Measurements from ENCODE around the gene INPP5D. TPM values are rescaled to one million over a fixed set of nuclear protein-coding genes. Genes with fewer than 3 reads are reported as not detected.
"Not testable (repeated sequence)": the region's sequence is repeated elsewhere in the genome, so short reads cannot be mapped to it uniquely, and the experiment has no call there.

Gene INPP5D
- total and polyA plus RNA-seq, 9 donors: 4.3 to 9.8 (median 6.3) TPM

GRCh38 chr2:233185330-233185729 lies 125.2 kb downstream of the INPP5D start:
- no peaks in the 10 kb centered on the region for H3K27me3 ChIP-seq (ENCODE audit: control insufficient read depth, insufficient read depth, low read length)
- H3K4me1 ChIP-seq (ENCODE audit: control insufficient read depth, insufficient read depth, low read length): peaks cover 3% of the 10 kb centered on the region
- DNase-seq: no peak
- no peak overlapping the region for H3K4me3 ChIP-seq (ENCODE audit: low read length)
- no peaks in the 10 kb centered on the region for H3K9me3 ChIP-seq (replicated peaks; ENCODE audit: control insufficient read depth, low read depth, low read length)
- H3K27ac ChIP-seq (ENCODE audit: low read length): no peak overlapping the region
- 33% methylated on average over 1 of the region's 7 CpGs for WGBS (ENCODE audit: insufficient coverage)
- H3K36me3 ChIP-seq (ENCODE audit: control insufficient read depth, insufficient read depth, low read length): no peaks in the 10 kb centered on the region

- Histone ChIP-seq H3K4me1 (ENCODE audit: control insufficient read depth, insufficient read depth, low read length) (peaks cover 3% of the 10 kb centered on the region), H3K27me3 (ENCODE audit: control insufficient read depth, insufficient read depth, low read length) (no peaks in the 10 kb centered on the region), H3K4me3 (ENCODE audit: low read length) (no peak overlapping the region), H3K36me3 (ENCODE audit: control insufficient read depth, insufficient read depth, low read length) (no peaks in the 10 kb centered on the region), H3K27ac (ENCODE audit: low read length) (no peak overlapping the region), H3K9me3 (replicated peaks; ENCODE audit: control insufficient read depth, low read depth, low read length) (no peaks in the 10 kb centered on the region)
- DNase-seq: no peak
- 81% methylated on average over 7 of the region's 8 CpGs for WGBS (ENCODE audit: insufficient coverage)
These were observed 125.8 kb downstream of the INPP5D start for GRCh38 chr2:233185963-233186362.

GRCh38 chr2:233186851-233187250 lies 126.7 kb downstream of the INPP5D start:
- no peaks in the 10 kb centered on the region for H3K36me3 ChIP-seq (ENCODE audit: control insufficient read depth, insufficient read depth, low read length)
- no peaks in the 10 kb centered on the region for H3K9me3 ChIP-seq (replicated peaks; ENCODE audit: control insufficient read depth, low read depth, low read length)
- H3K4me3 ChIP-seq (ENCODE audit: low read length): no peak overlapping the region
- WGBS (ENCODE audit: insufficient coverage): 89% methylated on average over 3 of the region's 5 CpGs
- peaks cover 3% of the 10 kb centered on the region for H3K4me1 ChIP-seq (ENCODE audit: control insufficient read depth, insufficient read depth, low read length)
- no peaks in the 10 kb centered on the region for H3K27me3 ChIP-seq (ENCODE audit: control insufficient read depth, insufficient read depth, low read length)
- no peak overlapping the region for H3K27ac ChIP-seq (ENCODE audit: low read length)
- no peak for DNase-seq

GRCh38 chr2:233189025-233189424 lies 128.9 kb downstream of the INPP5D start:
- Histone ChIP-seq H3K9me3 (replicated peaks; ENCODE audit: control insufficient read depth, low read depth, low read length) (no peaks in the 10 kb centered on the region), H3K27me3 (ENCODE audit: control insufficient read depth, insufficient read depth, low read length) (no peaks in the 10 kb centered on the region), H3K27ac (ENCODE audit: low read length) (no peak overlapping the region), H3K36me3 (ENCODE audit: control insufficient read depth, insufficient read depth, low read length) (no peaks in the 10 kb centered on the region), H3K4me1 (ENCODE audit: control insufficient read depth, insufficient read depth, low read length) (peaks cover 3% of the 10 kb centered on the region), H3K4me3 (ENCODE audit: low read length) (no peak overlapping the region)
- DNase-seq: peak; percentile 39
- WGBS (ENCODE audit: insufficient coverage): 52% methylated on average over 7 of the region's 8 CpGs

GRCh38 chr2:233191016-233191415 lies 130.9 kb downstream of the INPP5D start:
- not testable (repeated sequence) for DNase-seq; H3K4me1 ChIP-seq (ENCODE audit: control insufficient read depth, insufficient read depth, low read length); H3K27me3 ChIP-seq (ENCODE audit: control insufficient read depth, insufficient read depth, low read length); H3K27ac ChIP-seq (ENCODE audit: low read length); H3K36me3 ChIP-seq (ENCODE audit: control insufficient read depth, insufficient read depth, low read length); H3K9me3 ChIP-seq (replicated peaks; ENCODE audit: control insufficient read depth, low read depth, low read length); H3K4me3 ChIP-seq (ENCODE audit: low read length)
- 60% methylated on average over 1 of the region's 2 CpGs for WGBS (ENCODE audit: insufficient coverage)

- H3K36me3 ChIP-seq (ENCODE audit: control insufficient read depth, insufficient read depth, low read length): no peaks in the 10 kb centered on the region
- no peak overlapping the region for H3K4me3 ChIP-seq (ENCODE audit: low read length)
- H3K27ac ChIP-seq (ENCODE audit: low read length): no peak overlapping the region
- no peaks in the 10 kb centered on the region for H3K9me3 ChIP-seq (replicated peaks; ENCODE audit: control insufficient read depth, low read depth, low read length)
- H3K4me1 ChIP-seq (ENCODE audit: control insufficient read depth, insufficient read depth, low read length): no peaks in the 10 kb centered on the region
- WGBS (ENCODE audit: insufficient coverage): 58% methylated on average over 7 of the region's 11 CpGs
- no peak for DNase-seq
- no peaks in the 10 kb centered on the region for H3K27me3 ChIP-seq (ENCODE audit: control insufficient read depth, insufficient read depth, low read length)
These were observed 133.6 kb downstream of the INPP5D start for GRCh38 chr2:233193738-233194137.

- Histone ChIP-seq H3K9me3 (replicated peaks; ENCODE audit: control insufficient read depth, low read depth, low read length) (no peaks in the 10 kb centered on the region), H3K4me1 (ENCODE audit: control insufficient read depth, insufficient read depth, low read length) (no peaks in the 10 kb centered on the region), H3K36me3 (ENCODE audit: control insufficient read depth, insufficient read depth, low read length) (no peaks in the 10 kb centered on the region), H3K27me3 (ENCODE audit: control insufficient read depth, insufficient read depth, low read length) (no peaks in the 10 kb centered on the region), H3K27ac (ENCODE audit: low read length) (no peak overlapping the region), H3K4me3 (ENCODE audit: low read length) (no peak overlapping the region)
- DNase-seq: no peak
- 92% methylated on average over 4 of the region's 5 CpGs for WGBS (ENCODE audit: insufficient coverage)
These were observed 134.9 kb downstream of the INPP5D start for GRCh38 chr2:233195027-233195426.

GRCh38 chr2:233197022-233197421 lies 136.9 kb downstream of the INPP5D start:
- no peaks in the 10 kb centered on the region for H3K36me3 ChIP-seq (ENCODE audit: control insufficient read depth, insufficient read depth, low read length)

GRCh38 chr2:233198026-233198425 lies 137.9 kb downstream of the INPP5D start:
- Histone ChIP-seq H3K4me3 (ENCODE audit: low read length) (no peak overlapping the region), H3K36me3 (ENCODE audit: control insufficient read depth, insufficient read depth, low read length) (no peaks in the 10 kb centered on the region), H3K4me1 (ENCODE audit: control insufficient read depth, insufficient read depth, low read length) (no peaks in the 10 kb centered on the region), H3K9me3 (replicated peaks; ENCODE audit: control insufficient read depth, low read depth, low read length) (peaks cover 4% of the 10 kb centered on the region), H3K27ac (ENCODE audit: low read length) (no peak overlapping the region), H3K27me3 (ENCODE audit: control insufficient read depth, insufficient read depth, low read length) (no peaks in the 10 kb centered on the region)
- WGBS (ENCODE audit: insufficient coverage): 75% methylated on average over 11 of the region's 12 CpGs
- DNase-seq: no peak

More at GRCh38 chr2:233197022-233197421, 136.9 kb downstream of the INPP5D start:
- no peaks in the 10 kb centered on the region for H3K9me3 ChIP-seq (replicated peaks; ENCODE audit: control insufficient read depth, low read depth, low read length)
- H3K27ac ChIP-seq (ENCODE audit: low read length): no peak overlapping the region
- no peaks in the 10 kb centered on the region for H3K27me3 ChIP-seq (ENCODE audit: control insufficient read depth, insufficient read depth, low read length)
- WGBS (ENCODE audit: insufficient coverage): 73% methylated on average over 6 of the region's 6 CpGs
- no peak for DNase-seq
- H3K4me1 ChIP-seq (ENCODE audit: control insufficient read depth, insufficient read depth, low read length): no peaks in the 10 kb centered on the region
- no peak overlapping the region for H3K4me3 ChIP-seq (ENCODE audit: low read length)

- H3K4me1 ChIP-seq (ENCODE audit: control insufficient read depth, insufficient read depth, low read length): no peaks in the 10 kb centered on the region
- DNase-seq: no peak
- no peaks in the 10 kb centered on the region for H3K27me3 ChIP-seq (ENCODE audit: control insufficient read depth, insufficient read depth, low read length)
- no peaks in the 10 kb centered on the region for H3K36me3 ChIP-seq (ENCODE audit: control insufficient read depth, insufficient read depth, low read length)
- no peak overlapping the region for H3K4me3 ChIP-seq (ENCODE audit: low read length)
- H3K27ac ChIP-seq (ENCODE audit: low read length): no peak overlapping the region
- 70% methylated on average over 7 of the region's 10 CpGs for WGBS (ENCODE audit: insufficient coverage)
- peaks cover 10% of the 10 kb centered on the region for H3K9me3 ChIP-seq (replicated peaks; ENCODE audit: control insufficient read depth, low read depth, low read length)
These were observed 139.7 kb downstream of the INPP5D start for GRCh38 chr2:233199870-233200269.

- WGBS (ENCODE audit: insufficient coverage): 100% methylated on average over 1 of the region's 5 CpGs
- H3K9me3 ChIP-seq (replicated peaks; ENCODE audit: control insufficient read depth, low read depth, low read length); H3K36me3 ChIP-seq (ENCODE audit: control insufficient read depth, insufficient read depth, low read length); DNase-seq; H3K27me3 ChIP-seq (ENCODE audit: control insufficient read depth, insufficient read depth, low read length); H3K4me3 ChIP-seq (ENCODE audit: low read length); H3K27ac ChIP-seq (ENCODE audit: low read length); H3K4me1 ChIP-seq (ENCODE audit: control insufficient read depth, insufficient read depth, low read length): not testable (repeated sequence)
These were observed 140.6 kb downstream of the INPP5D start for GRCh38 chr2:233200790-233201189.

All from muscle of leg (tissue), 11 donors.